MM.1S (cell line): ENCODE results near the gene NUPR2.

Source experiments
- DNase-seq: peaks from one replicate; pipeline ENCODE4 v3.0.0-alpha.2; 2015
- H2AFZ ChIP-seq: fragments of 300-600 bp; sonication (generic); 2 replicates; pipeline ENCODE4 v1.6.0; 2016; ENCODE audit warnings: antibody characterized with exemption, low read length
- H3F3A ChIP-seq: fragments of 300-600 bp; sonication (generic); 2 replicates; pipeline ENCODE4 v1.6.1; 2016; ENCODE audit warnings: mild to moderate bottlenecking, antibody characterized with exemption, low read length, moderate library complexity, mixed read lengths; ENCODE audit not compliant: insufficient read depth
- H3K27ac ChIP-seq: fragments of 300-600 bp; sonication (generic); 2 replicates; pipeline ENCODE4 v1.5.1; 2016; ENCODE audit warnings: mild to moderate bottlenecking, low read length
- H3K27me3 ChIP-seq: fragments of 300-600 bp; sonication (generic); replicated peaks from 2 replicates; pipeline ENCODE4 v1.6.0; 2016; ENCODE audit warnings: low read length; ENCODE audit not compliant: insufficient read depth
- H3K36me3 ChIP-seq: fragments of 300-600 bp; sonication (generic); replicated peaks from 2 replicates; pipeline ENCODE4 v1.6.1; 2016; ENCODE audit warnings: mild to moderate bottlenecking, low read length, mixed read lengths; ENCODE audit not compliant: insufficient read depth
- H3K4me1 ChIP-seq: fragments of 300-600 bp; sonication (generic); 2 replicates; pipeline ENCODE4 v1.6.1; 2016; ENCODE audit warnings: low read length, mixed read lengths
- H3K4me2 ChIP-seq: fragments of 300-600 bp; sonication (generic); 2 replicates; pipeline ENCODE4 v1.6.0; 2016; ENCODE audit warnings: low read depth, low read length
- H3K4me3 ChIP-seq: fragments of 300-600 bp; sonication (generic); 2 replicates; pipeline ENCODE4 v1.5.1; 2016; ENCODE audit warnings: low read length, mixed read lengths
- H3K79me2 ChIP-seq: fragments of 300-600 bp; sonication (generic); 2 replicates; pipeline ENCODE4 v1.6.1; 2016; ENCODE audit warnings: mixed run types, low read length, mixed read lengths
- H3K9ac ChIP-seq: fragments of 300-600 bp; sonication (generic); 2 replicates; pipeline ENCODE4 v1.6.1; 2016; ENCODE audit warnings: low read length, mixed read lengths
- H3K9me2 ChIP-seq: fragments of 300-600 bp; sonication (generic); replicated peaks from 2 replicates; pipeline ENCODE4 v1.6.1; 2016; ENCODE audit warnings: mild to moderate bottlenecking, low read length, mixed read lengths; ENCODE audit not compliant: insufficient read depth
- H3K9me3 ChIP-seq: fragments of 300-600 bp; sonication (generic); replicated peaks from 2 replicates; pipeline ENCODE4 v1.6.1; 2016; ENCODE audit warnings: mild to moderate bottlenecking, low read length, mixed read lengths; ENCODE audit not compliant: insufficient read depth
- H4K20me1 ChIP-seq: fragments of 300-600 bp; sonication (generic); 2 replicates; pipeline ENCODE4 v1.6.1; 2016; ENCODE audit warnings: mild to moderate bottlenecking, low read length, moderate library complexity, mixed read lengths; ENCODE audit not compliant: insufficient read depth
- CTCF ChIP-seq: fragments of 300-600 bp; sonication (generic); IDR thresholded peaks from 2 replicates; pipeline ENCODE4 v1.5.1; 2016; ENCODE audit warnings: antibody characterized with exemption, low read length, mixed read lengths
- EZH2 ChIP-seq: fragments of 300-600 bp; sonication (generic); optimal IDR thresholded peaks from 2 replicates; pipeline ENCODE3; 2017; ENCODE audit warnings: low read depth, mild to moderate bottlenecking, antibody characterized with exemption, low read length, mixed read lengths
- EZH2phosphoT487 ChIP-seq: fragments of 300-600 bp; sonication (generic); IDR thresholded peaks from 2 replicates; pipeline ENCODE4 v1.6.1; 2018; ENCODE audit warnings: antibody characterized with exemption, low read length

Gene NUPR2

GRCh38 chr7:56091591-56091990 lies 24.6 kb downstream of the NUPR2 start:
- Histone ChIP-seq H3K27ac (no peak overlapping the region), H3K9me2 (no peaks in the 10 kb centered on the region), H3K4me2 (no peak overlapping the region), H3K36me3 (no peaks in the 10 kb centered on the region), H3K4me1 (no peaks in the 10 kb centered on the region), H3K27me3 (no peaks in the 10 kb centered on the region), H3F3A (no peaks in the 10 kb centered on the region), H3K79me2 (no peaks in the 10 kb centered on the region), H4K20me1 (no peaks in the 10 kb centered on the region), H3K4me3 (no peak overlapping the region), H3K9ac (no peak overlapping the region), H2AFZ (no peak overlapping the region), H3K9me3 (no peaks in the 10 kb centered on the region)
- no peak for TF ChIP-seq CTCF
- no peak for TF ChIP-seq EZH2
- TF ChIP-seq EZH2phosphoT487, result no peak
- no peak for DNase-seq

- Histone ChIP-seq H3K36me3 (no peaks in the 10 kb centered on the region), H3K4me3 (no peak overlapping the region), H3K9ac (no peak overlapping the region), H3K27ac (no peak overlapping the region), H3K4me2 (no peak overlapping the region), H4K20me1 (no peaks in the 10 kb centered on the region), H2AFZ (no peak overlapping the region), H3K9me2 (no peaks in the 10 kb centered on the region), H3K79me2 (no peaks in the 10 kb centered on the region), H3K27me3 (no peaks in the 10 kb centered on the region), H3K4me1 (no peaks in the 10 kb centered on the region), H3F3A (no peaks in the 10 kb centered on the region), H3K9me3 (no peaks in the 10 kb centered on the region)
- no peak for DNase-seq
- no peak for TF ChIP-seq CTCF
- TF ChIP-seq EZH2, result no peak
- TF ChIP-seq EZH2phosphoT487, result no peak
Observed at GRCh38 chr7:56087445-56087844, 28.8 kb downstream of the NUPR2 start.

- Histone ChIP-seq H3K79me2 (no peaks in the 10 kb centered on the region), H4K20me1 (no peaks in the 10 kb centered on the region), H3K4me2 (no peak overlapping the region), H2AFZ (no peak overlapping the region), H3K4me3 (no peak overlapping the region), H3K27me3 (no peaks in the 10 kb centered on the region), H3K27ac (no peak overlapping the region), H3K36me3 (no peaks in the 10 kb centered on the region), H3K9ac (no peak overlapping the region), H3K9me3 (no peaks in the 10 kb centered on the region), H3K9me2 (no peaks in the 10 kb centered on the region), H3K4me1 (no peaks in the 10 kb centered on the region), H3F3A (no peaks in the 10 kb centered on the region)
- TF ChIP-seq CTCF, result no peak
- no peak for TF ChIP-seq EZH2
- no peak for TF ChIP-seq EZH2phosphoT487
- DNase-seq, result no peak
Observed at GRCh38 chr7:56086761-56087160, 29.5 kb downstream of the NUPR2 start.
